ENCODE measurements around the gene PTPRN2. TPM values are rescaled to one million over a fixed set of nuclear protein-coding genes. Genes with fewer than 3 reads are reported as not detected.

PTPRN2 gene
- total and polyA plus RNA-seq, 2 of the 8 experiments (the other 6 are each of a cell fraction or from before 2014, with no cell fraction given) = 2.6 to 4.5 TPM

DNA sequence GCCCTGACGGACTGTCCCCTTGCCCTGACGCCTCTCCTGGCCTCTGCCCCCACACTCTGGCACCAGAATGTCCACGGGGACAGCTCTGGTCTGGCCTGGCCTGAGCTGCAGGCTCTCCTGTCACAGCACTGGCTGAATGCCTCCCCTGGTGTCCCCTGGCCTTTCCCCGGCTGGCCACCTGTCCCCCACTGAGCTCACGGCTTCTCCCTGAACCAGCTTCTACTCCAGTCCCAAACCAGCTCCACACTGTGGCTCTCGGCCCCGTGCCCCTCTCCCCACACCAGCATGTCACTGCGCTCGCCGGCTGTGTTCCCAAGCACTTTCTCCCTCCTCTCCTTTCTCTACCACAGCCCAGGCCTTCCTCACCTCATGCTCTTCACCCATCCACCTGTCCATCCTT is 864.4 kb downstream of the PTPRN2 start:
- H3K36me3 ChIP-seq (ENCODE audit: control insufficient read depth in 2 of 4, insufficient read depth in 4 of 4, low read length in 3 of 4) = no peaks in the 10 kb centered on the region
- no peaks in the 10 kb centered on the region for H3K79me2 ChIP-seq (ENCODE audit: control insufficient read depth in 1 of 2, insufficient read depth in 2 of 2, low read length in 2 of 2)
- no peak overlapping the region for H3K27ac ChIP-seq (ENCODE audit: low read depth, low read length)
- no peak overlapping the region for H3K56ac ChIP-seq (replicated peaks; ENCODE audit: insufficient read length, low read depth, low read length)
- H3K23ac ChIP-seq (ENCODE audit: insufficient read length) = no peak overlapping the region
- FAIRE-seq (no peak), DNase-seq (ENCODE audit: low read depth in 1 of 2, low spot score in 2 of 2) (no peak)
- no peak overlapping the region for H2AFZ ChIP-seq (ENCODE audit: low read length)
- H2BK120ac ChIP-seq (replicated peaks; ENCODE audit: low read depth, low read length) = no peak overlapping the region
- H2AK5ac ChIP-seq (ENCODE audit: low read depth, low read length) = no peak overlapping the region
- no peak overlapping the region for H3K4ac ChIP-seq (replicated peaks; ENCODE audit: insufficient read length, low read depth, low read length)
- no peaks in the 10 kb centered on the region for H3K9me3 ChIP-seq (ENCODE audit: insufficient read depth in 2 of 2, low read depth in 1 of 2, low read length in 1 of 2)
- H3K4me3 ChIP-seq (ENCODE audit: extremely low read depth in 1 of 4, insufficient read depth in 2 of 4, low read depth in 3 of 4, low read length in 4 of 4) = no peak overlapping the region
- no peak overlapping the region for H2BK12ac ChIP-seq (ENCODE audit: low read depth, low read length)
- H4K20me1 ChIP-seq (replicated peaks in 1 of 2; ENCODE audit: control insufficient read depth in 1 of 2, insufficient read depth in 2 of 2, low read length in 2 of 2) = peaks cover 0 to 1% of the 10 kb centered on the region in 2 experiments
- H2BK20ac ChIP-seq (ENCODE audit: low read length) = no peak overlapping the region
- no peak overlapping the region for H3K18ac ChIP-seq (ENCODE audit: extremely low read depth, low read length)
- H2BK15ac ChIP-seq (ENCODE audit: low read length) = no peak overlapping the region
- 94% methylated on average over 10 of the region's 10 CpGs; no CpG with 5 or more reads in 1 of the 2 experiments for WGBS, 2 experiments (ENCODE audit: extremely low coverage in 1 of 2, insufficient coverage in 1 of 2, insufficient read length in 1 of 2, insufficient replicate concordance in 2 of 2, low coverage in 1 of 2, low lambda C conversion rate in 2 of 2, missing lambda C conversion rate in 1 of 2)
- H2BK5ac ChIP-seq (ENCODE audit: low read depth, low read length) = no peak overlapping the region
- no peaks in the 10 kb centered on the region for H3K79me1 ChIP-seq (ENCODE audit: low read depth, low read length)
- H4K91ac ChIP-seq (replicated peaks; ENCODE audit: insufficient read length, low read length) = no peak overlapping the region
- no peak overlapping the region for H3K9ac ChIP-seq (replicated peaks in 1 of 4; ENCODE audit: extremely low read depth in 1 of 4, low read depth in 3 of 4, low read length in 3 of 4)
- H3K27me3 ChIP-seq (replicated peaks in 1 of 4; ENCODE audit: control insufficient read depth in 3 of 4, extremely low read depth in 1 of 4, insufficient read depth in 3 of 4, low read length in 3 of 4) = no peaks in the 10 kb centered on the region; a peak in 2 of 7 replicates
- H4K8ac ChIP-seq (ENCODE audit: extremely low read depth, insufficient read depth, low read length) = no peak overlapping the region
- H3K4me1 ChIP-seq (replicated peaks in 1 of 4; ENCODE audit: control insufficient read depth in 3 of 4, insufficient read depth in 4 of 4, low read length in 3 of 4) = no peaks in the 10 kb centered on the region; a peak in 1 of 7 replicates
- no peaks in the 10 kb centered on the region for H3K23me2 ChIP-seq (ENCODE audit: low read depth, low read length)
- H3K14ac ChIP-seq (ENCODE audit: insufficient read length) = no peak overlapping the region
- no peak overlapping the region for H4K5ac ChIP-seq (ENCODE audit: insufficient read length, low read depth, low read length)
- no peak overlapping the region for H3K4me2 ChIP-seq (ENCODE audit: insufficient read depth in 1 of 2, low read depth in 2 of 2, low read length in 2 of 2)
- ChIA-PET CTCF (ENCODE audit: partially characterized antibody) (interaction anchor here (0.9 to 1.4 kb wide), 3 partner anchors 20 to 153 kb away, joined by 3 to 5 read pairs (median 3); no protein-coding TSS in a partner anchor), POLR2A (ENCODE audit: partially characterized antibody) (no interaction called here)
- TF ChIP-seq RNF2 (IDR thresholded peaks at IDR 0.05; ENCODE audit: borderline replicate concordance, low read depth, low read length, missing control alignments, poor library complexity, severe bottlenecking) = no peak
- TF ChIP-seq NRF1 (IDR thresholded peaks at IDR 0.05; ENCODE audit: low read depth, low read length) = no peak
- TF ChIP-seq RAD21 (IDR thresholded peaks at IDR 0.05 in 1 of 2, conservative IDR thresholded peaks at IDR 0.05 in 1 of 2; ENCODE audit: low read depth in 2 of 2, low read length in 2 of 2) = no peak
- no peak for TF ChIP-seq SP2 (IDR thresholded peaks at IDR 0.05; ENCODE audit: low read length)
- TF ChIP-seq YY1 (IDR thresholded peaks at IDR 0.05; ENCODE audit: low read depth, low read length) = no peak
- TF ChIP-seq JUND (IDR thresholded peaks at IDR 0.05; ENCODE audit: low read length) = no peak
- TF ChIP-seq TAF7 (optimal IDR thresholded peaks at IDR 0.05; ENCODE audit: borderline replicate concordance, low read depth, low read length) = no peak
- TF ChIP-seq CHD1 (IDR thresholded peaks at IDR 0.05; ENCODE audit: low read depth, low read length) = no peak

Measured in H1 (cell line).